ENCODE measurements around the gene CMTM7. TPM values are rescaled to one million over a fixed set of nuclear protein-coding genes. Genes with fewer than 3 reads are reported as not detected.

Gene CMTM7
- total and polyA plus RNA-seq, 2 of the 8 experiments (the other 6 are each of a cell fraction or from before 2014, with no cell fraction given) = 33.3 to 65.8 TPM

DNA sequence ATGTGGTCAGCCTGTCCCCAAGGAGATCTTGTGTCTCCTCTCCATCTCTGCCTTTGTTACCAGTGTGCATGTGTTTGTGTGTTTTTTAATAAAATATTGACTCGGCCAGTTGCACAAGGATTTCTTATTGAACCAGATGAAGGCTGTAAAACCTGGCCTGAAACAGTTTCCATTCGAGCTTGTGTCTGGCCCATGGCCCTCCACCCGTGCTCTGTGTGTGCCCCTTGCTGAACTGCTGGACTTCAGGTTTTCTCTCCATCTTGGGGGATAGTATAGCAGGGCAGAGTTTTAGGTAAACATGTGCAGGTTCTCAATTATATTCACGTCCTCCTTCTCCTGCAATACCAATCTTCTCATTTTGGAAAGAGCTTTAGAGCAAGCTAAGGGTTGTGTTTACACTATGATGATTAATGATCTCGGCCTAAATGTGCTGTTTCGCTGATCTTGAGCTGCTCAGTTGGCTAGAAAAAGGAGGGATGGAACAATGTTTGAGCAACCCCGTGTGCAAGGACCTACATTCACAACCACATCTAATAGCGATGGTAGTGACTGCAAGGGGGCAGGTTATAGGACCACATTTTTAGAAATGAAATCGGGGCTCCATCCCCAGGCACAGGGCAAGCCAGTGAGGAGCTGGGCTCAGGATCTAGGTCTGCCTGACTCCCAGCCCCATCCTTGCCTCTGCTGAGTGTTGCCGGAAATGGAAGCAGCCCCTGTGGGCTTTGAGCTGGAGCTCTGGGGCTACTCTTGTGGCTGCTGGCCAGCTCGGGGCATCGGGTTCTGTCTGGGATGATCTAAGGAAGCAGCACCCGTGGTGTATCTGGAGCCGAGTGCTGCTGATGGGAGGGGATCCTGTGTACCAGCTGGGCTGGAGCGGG, 63.3 kb downstream of the CMTM7 start:
- no peak overlapping the region for H2BK20ac ChIP-seq (ENCODE audit: low read length)
- H4K8ac ChIP-seq (ENCODE audit: extremely low read depth, insufficient read depth, low read length) = no peak overlapping the region
- H3K27ac ChIP-seq (ENCODE audit: low read depth, low read length) = 0 out of 2 replicates have a peak overlapping the region, but pooled peaks have one; percentile 7
- no peak overlapping the region for H3K4ac ChIP-seq (replicated peaks; ENCODE audit: insufficient read length, low read depth, low read length)
- H3K27me3 ChIP-seq (replicated peaks in 1 of 4; ENCODE audit: control insufficient read depth in 3 of 4, extremely low read depth in 1 of 4, insufficient read depth in 3 of 4, low read length in 3 of 4) = no peaks in the 10 kb centered on the region
- no peak overlapping the region for H4K5ac ChIP-seq (ENCODE audit: insufficient read length, low read depth, low read length)
- no peak overlapping the region for H3K9ac ChIP-seq (replicated peaks in 1 of 4; ENCODE audit: extremely low read depth in 1 of 4, low read depth in 3 of 4, low read length in 3 of 4)
- H3K79me1 ChIP-seq (ENCODE audit: low read depth, low read length) = no peaks in the 10 kb centered on the region
- no peak overlapping the region for H3K14ac ChIP-seq (ENCODE audit: insufficient read length)
- peak overlapping the region; percentile 60; the same call in 1 of the 2 replicates for H2BK12ac ChIP-seq (ENCODE audit: low read depth, low read length)
- ChIA-PET CTCF (ENCODE audit: partially characterized antibody) (interaction anchor here (0.6 to 3.8 kb wide), 12 partner anchors 9 to 277 kb away, joined by 3 to 23 read pairs (median 3); partner anchors contain the start of gene CMTM7), POLR2A (ENCODE audit: partially characterized antibody) (interaction anchor here (1.2 kb wide), 1 partner anchor 25 kb away, joined by 4 read pairs; no protein-coding TSS in a partner anchor)
- no peak for DNase-seq (ENCODE audit: low read depth in 1 of 2, low spot score in 2 of 2)
- H3K18ac ChIP-seq (ENCODE audit: extremely low read depth, low read length) = no peak overlapping the region
- H4K91ac ChIP-seq (replicated peaks; ENCODE audit: insufficient read length, low read length) = no peak overlapping the region
- H2BK5ac ChIP-seq (ENCODE audit: low read depth, low read length) = 0 out of 2 replicates have a peak overlapping the region, but pooled peaks have one; percentile 36
- no peak overlapping the region for H2AK5ac ChIP-seq (ENCODE audit: low read depth, low read length)
- H3K4me2 ChIP-seq (ENCODE audit: insufficient read depth in 1 of 2, low read depth in 2 of 2, low read length in 2 of 2) = no peak overlapping the region
- H3K79me2 ChIP-seq (ENCODE audit: control insufficient read depth in 1 of 2, insufficient read depth in 2 of 2, low read length in 2 of 2) = no peaks in the 10 kb centered on the region
- no peak overlapping the region for H3K56ac ChIP-seq (replicated peaks; ENCODE audit: insufficient read length, low read depth, low read length)
- 81% methylated on average over 15 of the region's 15 CpGs; no CpG with 5 or more reads in 1 of the 2 experiments for WGBS, 2 experiments (ENCODE audit: extremely low coverage in 1 of 2, insufficient coverage in 1 of 2, insufficient read length in 1 of 2, insufficient replicate concordance in 2 of 2, low coverage in 1 of 2, low lambda C conversion rate in 2 of 2, missing lambda C conversion rate in 1 of 2)
- H3K4me1 ChIP-seq (replicated peaks in 1 of 4; ENCODE audit: control insufficient read depth in 3 of 4, insufficient read depth in 4 of 4, low read length in 3 of 4) = peaks cover 0 to 16% (median 9%) of the 10 kb centered on the region in 4 experiments; a peak in 6 of 7 replicates
- H2BK120ac ChIP-seq (replicated peaks; ENCODE audit: low read depth, low read length) = no peak overlapping the region
- no peak overlapping the region for H3K4me3 ChIP-seq (ENCODE audit: extremely low read depth in 1 of 4, insufficient read depth in 2 of 4, low read depth in 3 of 4, low read length in 4 of 4)
- peaks cover 0 to 6% (median 0%) of the 10 kb centered on the region in 4 experiments; a peak in 2 of 8 replicates for H3K36me3 ChIP-seq (ENCODE audit: control insufficient read depth in 2 of 4, insufficient read depth in 4 of 4, low read length in 3 of 4)
- H3K23me2 ChIP-seq (ENCODE audit: low read depth, low read length) = no peaks in the 10 kb centered on the region
- H3K9me3 ChIP-seq (ENCODE audit: insufficient read depth in 2 of 2, low read depth in 1 of 2, low read length in 1 of 2) = no peaks in the 10 kb centered on the region
- H2BK15ac ChIP-seq (ENCODE audit: low read length) = peak overlapping the region; percentile 5; the same call in 1 of the 2 replicates
- no peaks in the 10 kb centered on the region for H4K20me1 ChIP-seq (replicated peaks in 1 of 2; ENCODE audit: control insufficient read depth in 1 of 2, insufficient read depth in 2 of 2, low read length in 2 of 2)
- FAIRE-seq = no peak
- TF ChIP-seq CBX8 (IDR thresholded peaks at IDR 0.05; ENCODE audit: borderline replicate concordance, low read depth, low read length) = no peak
- no peak for TF ChIP-seq KDM4A (IDR thresholded peaks at IDR 0.05; ENCODE audit: low read depth, low read length, severe bottlenecking)
- TF ChIP-seq SRF (IDR thresholded peaks at IDR 0.05; ENCODE audit: low read depth, low read length) = no peak
- TF ChIP-seq NRF1 (IDR thresholded peaks at IDR 0.05; ENCODE audit: low read depth, low read length) = no peak
- no peak overlapping the region for H3K23ac ChIP-seq (ENCODE audit: insufficient read length)
- no peak overlapping the region for H2AFZ ChIP-seq (ENCODE audit: low read length)
